PFSK-1 (cell line): ENCODE data around the gene CACNA1C.

Source experiments
- POLR2AphosphoS5 ChIP-seq: IDR thresholded peaks from 2 replicates; pipeline ENCODE4 v1.6.1; 2012; ENCODE audit warnings: low read depth, mild to moderate bottlenecking, control low read depth, low read length, moderate library complexity
- SIN3A ChIP-seq: IDR thresholded peaks from 2 replicates; pipeline ENCODE4 v1.6.1; 2012; ENCODE audit warnings: mild to moderate bottlenecking, low read length, moderate library complexity, borderline replicate concordance; ENCODE audit not compliant: insufficient read depth
- TAF1 ChIP-seq: IDR thresholded peaks from 2 replicates; pipeline ENCODE4 v1.6.1; 2012; ENCODE audit warnings: low read length, control low read depth, borderline replicate concordance; ENCODE audit not compliant: insufficient read depth
- TF ChIP-seq, protein P1 (sequence below), 2 experiments: IDR thresholded peaks; 2 replicates each; pipeline versions ENCODE4 v1.6.1 to v1.8.0; 2011 to 2012; ENCODE audit warnings: low read depth in 2 of 2, low read length in 2 of 2, control low read depth in 1 of 2, inconsistent platforms in 1 of 2, mild to moderate bottlenecking in 1 of 2, moderate library complexity in 1 of 2; ENCODE audit not compliant: insufficient read depth in 1 of 2

GRCh38 chr12:2390850-2391390 is 338.1 kb downstream of the CACNA1C start:
- TF ChIP-seq TAF1 (no peak), POLR2AphosphoS5 (no peak), SIN3A (no peak)
- TF ChIP-seq, protein P1, sequence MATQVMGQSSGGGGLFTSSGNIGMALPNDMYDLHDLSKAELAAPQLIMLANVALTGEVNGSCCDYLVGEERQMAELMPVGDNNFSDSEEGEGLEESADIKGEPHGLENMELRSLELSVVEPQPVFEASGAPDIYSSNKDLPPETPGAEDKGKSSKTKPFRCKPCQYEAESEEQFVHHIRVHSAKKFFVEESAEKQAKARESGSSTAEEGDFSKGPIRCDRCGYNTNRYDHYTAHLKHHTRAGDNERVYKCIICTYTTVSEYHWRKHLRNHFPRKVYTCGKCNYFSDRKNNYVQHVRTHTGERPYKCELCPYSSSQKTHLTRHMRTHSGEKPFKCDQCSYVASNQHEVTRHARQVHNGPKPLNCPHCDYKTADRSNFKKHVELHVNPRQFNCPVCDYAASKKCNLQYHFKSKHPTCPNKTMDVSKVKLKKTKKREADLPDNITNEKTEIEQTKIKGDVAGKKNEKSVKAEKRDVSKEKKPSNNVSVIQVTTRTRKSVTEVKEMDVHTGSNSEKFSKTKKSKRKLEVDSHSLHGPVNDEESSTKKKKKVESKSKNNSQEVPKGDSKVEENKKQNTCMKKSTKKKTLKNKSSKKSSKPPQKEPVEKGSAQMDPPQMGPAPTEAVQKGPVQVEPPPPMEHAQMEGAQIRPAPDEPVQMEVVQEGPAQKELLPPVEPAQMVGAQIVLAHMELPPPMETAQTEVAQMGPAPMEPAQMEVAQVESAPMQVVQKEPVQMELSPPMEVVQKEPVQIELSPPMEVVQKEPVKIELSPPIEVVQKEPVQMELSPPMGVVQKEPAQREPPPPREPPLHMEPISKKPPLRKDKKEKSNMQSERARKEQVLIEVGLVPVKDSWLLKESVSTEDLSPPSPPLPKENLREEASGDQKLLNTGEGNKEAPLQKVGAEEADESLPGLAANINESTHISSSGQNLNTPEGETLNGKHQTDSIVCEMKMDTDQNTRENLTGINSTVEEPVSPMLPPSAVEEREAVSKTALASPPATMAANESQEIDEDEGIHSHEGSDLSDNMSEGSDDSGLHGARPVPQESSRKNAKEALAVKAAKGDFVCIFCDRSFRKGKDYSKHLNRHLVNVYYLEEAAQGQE (IDR thresholded peaks at IDR 0.05; ENCODE audit: insufficient read depth in 1 of 2, low read depth in 2 of 2, low read length in 2 of 2): no peak
